Activated B cell treated with CpG ODN at 0.5 μM for 24 hours (primary cell): ENCODE data around the gene BCL7B. TPM values are rescaled to one million over a fixed set of nuclear protein-coding genes. Genes with fewer than 3 reads are reported as not detected.
"Not testable (repeated sequence)": the region's sequence is repeated elsewhere in the genome, so short reads cannot be mapped to it uniquely, and the experiment has no call there.

Experiments
- ATAC-seq: fragments of 200-7000 bp; cut with Tn5 transposase; one replicate; pipeline ENCODE4 v1.10.0; 2021; ENCODE audit warnings: low read depth, mild to moderate bottlenecking, moderate library complexity
- CTCF ChIA-PET: fragments of 350-600 bp; sonication (Branson Sonifier 250); formaldehyde crosslinking; loops from one replicate; lab custom pipeline; 2021; ENCODE audit warnings: antibody characterized with exemption; lab: Charles Lee
- POLR2A ChIA-PET: fragments of 350-600 bp; sonication (Branson Sonifier 250); formaldehyde crosslinking; loops from one replicate; lab custom pipeline; 2021; ENCODE audit warnings: antibody characterized with exemption; lab: Charles Lee
- DNase-seq: peaks from one replicate; pipeline ENCODE4 v3.0.0; 2022
- H3K27ac Mint-ChIP-seq: one replicate; pipeline ENCODE4 v1.8.0; 2020; ENCODE audit warnings: mixed read lengths
- H3K27me3 Mint-ChIP-seq: one replicate; pipeline ENCODE4 v1.8.0; 2021; ENCODE audit warnings: mixed read lengths
- H3K36me3 Mint-ChIP-seq: one replicate; pipeline ENCODE4 v1.8.0; 2021; ENCODE audit warnings: low read depth, mixed read lengths
- H3K4me1 Mint-ChIP-seq: one replicate; pipeline ENCODE4 v1.8.0; 2021; ENCODE audit warnings: mixed read lengths
- H3K4me3 Mint-ChIP-seq: one replicate; pipeline ENCODE4 v1.8.0; 2020; ENCODE audit warnings: mild to moderate bottlenecking, mixed read lengths
- H3K9me3 Mint-ChIP-seq: one replicate; pipeline ENCODE4 v1.8.0; 2020; ENCODE audit warnings: mixed read lengths
- intact Hi-C: fragments of 100-400 bp; cut with micrococcal nuclease; formaldehyde crosslinking; loops from one replicate; pipeline ENCODE4 v1.15.1; 2024
- total RNA-seq: library from RNA; stranded (reverse); gene quantifications from 2 replicates; pipeline ENCODE4 v1.2.3, GENCODE V29; 2022
- TF ChIP-seq, protein P1 (sequence below): fragments of 200-600 bp; IDR thresholded peaks from one replicate; pipeline ENCODE4 v1.8.0; 2022; ENCODE audit warnings: antibody characterized with exemption, mild to moderate bottlenecking

Gene BCL7B
- total RNA-seq, 1 donor from 2014 or later, result 62.6 TPM

DNA sequence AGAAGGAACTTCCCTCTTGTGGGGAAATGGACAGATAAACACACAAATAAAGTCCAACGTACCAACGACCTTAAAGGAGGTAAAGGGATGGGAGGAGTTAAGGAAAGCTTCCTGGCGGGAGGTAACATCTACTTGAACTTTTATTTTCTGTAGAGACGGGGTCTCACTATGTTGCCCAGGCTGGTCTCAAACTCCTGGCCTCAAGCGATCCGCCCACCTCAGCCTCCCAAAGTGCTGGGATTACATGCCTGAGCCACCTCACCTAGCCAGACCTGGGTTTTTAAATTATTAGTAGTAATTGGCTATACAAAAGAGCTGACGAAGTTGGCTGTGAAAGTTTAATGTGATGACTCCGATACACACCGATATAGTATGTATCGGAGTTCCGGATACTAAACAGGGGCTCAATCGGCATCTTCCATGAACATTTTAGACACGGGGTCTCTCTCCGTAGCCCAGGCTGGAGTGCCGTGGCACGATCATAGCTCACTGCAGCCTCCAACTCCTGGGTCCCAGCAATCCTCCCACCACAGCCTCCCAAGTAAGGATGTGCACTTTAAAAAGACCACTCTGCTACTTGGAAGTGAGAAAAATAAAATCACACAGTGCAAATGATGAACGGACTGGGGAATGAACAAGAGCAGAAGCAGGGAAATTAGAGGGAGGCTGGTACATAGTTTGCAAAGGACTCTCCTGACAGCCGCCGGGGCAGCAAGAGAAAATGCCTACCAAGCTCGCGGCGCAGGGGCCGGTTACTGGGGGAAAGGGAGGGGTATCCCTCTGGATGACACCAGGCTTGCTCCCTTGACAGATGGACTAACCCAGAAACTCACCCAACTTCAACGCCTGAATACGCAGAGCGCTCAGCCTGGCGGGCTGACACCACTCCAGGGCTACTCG is 1.0 kb downstream of the BCL7B start:
- POLR2A ChIA-PET, result interaction anchor here (0.6 to 5.8 kb wide), 9 partner anchors 10 to 544 kb away, joined by 3 to 59 read pairs (median 4); partner anchors contain the start of genes ABHD11, BAZ1B and TBL2
- Mint-ChIP-seq H3K4me3 (peak overlapping the region; percentile 90), H3K36me3 (peaks cover 30% of the 10 kb centered on the region), H3K27me3 (no peaks in the 10 kb centered on the region), H3K9me3 (no peaks in the 10 kb centered on the region), H3K4me1 (peaks cover 29% of the 10 kb centered on the region), H3K27ac (peak overlapping the region; percentile 85)
- CTCF ChIA-PET, result no interaction called here
- TF ChIP-seq, protein P1, sequence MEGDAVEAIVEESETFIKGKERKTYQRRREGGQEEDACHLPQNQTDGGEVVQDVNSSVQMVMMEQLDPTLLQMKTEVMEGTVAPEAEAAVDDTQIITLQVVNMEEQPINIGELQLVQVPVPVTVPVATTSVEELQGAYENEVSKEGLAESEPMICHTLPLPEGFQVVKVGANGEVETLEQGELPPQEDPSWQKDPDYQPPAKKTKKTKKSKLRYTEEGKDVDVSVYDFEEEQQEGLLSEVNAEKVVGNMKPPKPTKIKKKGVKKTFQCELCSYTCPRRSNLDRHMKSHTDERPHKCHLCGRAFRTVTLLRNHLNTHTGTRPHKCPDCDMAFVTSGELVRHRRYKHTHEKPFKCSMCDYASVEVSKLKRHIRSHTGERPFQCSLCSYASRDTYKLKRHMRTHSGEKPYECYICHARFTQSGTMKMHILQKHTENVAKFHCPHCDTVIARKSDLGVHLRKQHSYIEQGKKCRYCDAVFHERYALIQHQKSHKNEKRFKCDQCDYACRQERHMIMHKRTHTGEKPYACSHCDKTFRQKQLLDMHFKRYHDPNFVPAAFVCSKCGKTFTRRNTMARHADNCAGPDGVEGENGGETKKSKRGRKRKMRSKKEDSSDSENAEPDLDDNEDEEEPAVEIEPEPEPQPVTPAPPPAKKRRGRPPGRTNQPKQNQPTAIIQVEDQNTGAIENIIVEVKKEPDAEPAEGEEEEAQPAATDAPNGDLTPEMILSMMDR, result no peak
- ATAC-seq (no peak), DNase-seq (no peak)
- intact Hi-C loops, result loop anchor here (1.0 to 2.0 kb wide), 6 partner anchors 13 to 728 kb away; partner anchors contain the start of genes ABHD11, BAZ1B, NSUN5 and TBL2

DNA sequence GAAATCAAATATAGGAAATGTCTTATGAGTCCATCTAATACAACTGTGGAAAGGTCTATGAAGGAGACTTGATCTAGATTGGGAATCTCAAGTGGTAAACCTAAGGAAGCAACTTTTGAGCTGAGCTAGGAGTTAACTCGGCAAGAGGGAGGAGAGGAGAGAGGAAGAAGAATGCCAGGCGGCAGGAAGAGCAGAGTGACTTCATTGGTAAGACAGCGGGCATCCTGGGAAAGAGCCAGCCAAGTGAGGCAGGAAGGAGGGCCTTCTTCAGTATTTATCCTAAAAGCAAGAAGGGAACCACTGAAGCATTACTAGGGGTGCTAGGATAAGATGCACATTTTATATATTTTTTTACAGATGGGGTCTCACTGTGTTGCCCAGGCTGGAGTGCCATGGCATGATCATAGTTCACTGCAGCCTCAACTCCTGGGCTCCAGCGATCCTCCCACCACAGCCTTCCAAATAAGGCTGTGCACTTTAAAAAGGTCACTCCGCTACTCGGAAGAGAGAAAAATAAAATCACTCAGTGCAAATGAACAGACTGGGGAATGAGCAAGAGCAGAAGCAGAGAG is 2.0 kb downstream of the BCL7B start:
- CTCF ChIA-PET, result no interaction called here
- Mint-ChIP-seq H3K4me1 (peaks cover 29% of the 10 kb centered on the region), H3K36me3 (peaks cover 37% of the 10 kb centered on the region), H3K9me3 (no peaks in the 10 kb centered on the region), H3K4me3 (peak overlapping the region; percentile 90), H3K27me3 (no peaks in the 10 kb centered on the region), H3K27ac (peak overlapping the region; percentile 39)
- TF ChIP-seq, protein P1, result no peak
- intact Hi-C loops, result no loop called here
- POLR2A ChIA-PET, result interaction anchor here (0.6 to 3.5 kb wide), 4 partner anchors 9 to 36 kb away, joined by 3 to 29 read pairs (median 3); partner anchors contain the start of gene BAZ1B
- no peak for ATAC-seq
- DNase-seq, result no peak

DNA sequence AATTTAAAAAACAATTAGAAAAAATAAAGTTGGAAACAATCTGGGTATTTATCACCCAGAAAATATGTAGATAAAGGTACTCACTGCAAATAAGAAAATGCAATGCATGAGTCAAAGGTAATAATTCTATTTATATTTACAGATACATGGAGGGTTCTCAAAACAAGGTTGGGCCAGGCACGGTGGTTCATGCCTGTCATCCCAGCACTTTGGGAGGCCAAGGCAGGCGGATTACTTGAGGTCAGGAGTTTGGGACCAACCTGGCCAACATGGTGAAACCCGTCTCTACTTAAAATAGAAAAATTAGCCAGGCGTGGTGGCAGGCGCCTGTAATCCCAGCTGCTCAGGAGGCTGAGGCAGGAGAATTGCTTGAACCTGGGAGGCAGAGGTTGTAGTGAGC is 7.4 kb downstream of the BCL7B start:
- H3K27ac Mint-ChIP-seq, intact Hi-C loops, H3K27me3 Mint-ChIP-seq, DNase-seq, H3K4me3 Mint-ChIP-seq, H3K9me3 Mint-ChIP-seq, CTCF ChIA-PET, POLR2A ChIA-PET, ATAC-seq, H3K4me1 Mint-ChIP-seq: not testable (repeated sequence)
- peaks cover 63% of the 10 kb centered on the region for H3K36me3 Mint-ChIP-seq

DNA sequence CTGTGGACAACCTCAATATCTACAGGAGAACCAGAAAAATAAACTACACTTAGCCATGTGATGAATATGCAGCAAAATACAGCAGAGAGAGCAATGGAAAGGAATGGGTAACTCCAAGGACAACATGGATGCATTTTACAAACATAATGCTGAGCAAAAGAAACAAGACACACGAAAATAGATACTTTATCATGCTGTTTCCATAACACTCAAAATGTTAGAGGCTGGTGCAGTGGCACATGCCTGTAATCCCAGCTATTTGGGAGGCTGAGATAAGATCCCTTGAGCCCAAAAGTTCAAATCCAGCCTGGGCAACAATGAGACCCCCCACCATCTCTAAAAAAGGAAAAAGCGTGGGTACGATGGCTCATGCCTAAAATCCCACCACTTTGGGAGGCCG is 8.3 kb downstream of the BCL7B start:
- TF ChIP-seq, protein P1, result no peak
- H3K27ac Mint-ChIP-seq, result no peak overlapping the region
- CTCF ChIA-PET, result no interaction called here
- intact Hi-C loops, result no loop called here
- H3K4me3 Mint-ChIP-seq, result no peak overlapping the region
- peaks cover 6% of the 10 kb centered on the region for H3K4me1 Mint-ChIP-seq
- no peaks in the 10 kb centered on the region for H3K9me3 Mint-ChIP-seq
- no peaks in the 10 kb centered on the region for H3K27me3 Mint-ChIP-seq
- POLR2A ChIA-PET, result no interaction called here
- H3K36me3 Mint-ChIP-seq, result peaks cover 58% of the 10 kb centered on the region
- no peak for DNase-seq
- no peak for ATAC-seq

DNA sequence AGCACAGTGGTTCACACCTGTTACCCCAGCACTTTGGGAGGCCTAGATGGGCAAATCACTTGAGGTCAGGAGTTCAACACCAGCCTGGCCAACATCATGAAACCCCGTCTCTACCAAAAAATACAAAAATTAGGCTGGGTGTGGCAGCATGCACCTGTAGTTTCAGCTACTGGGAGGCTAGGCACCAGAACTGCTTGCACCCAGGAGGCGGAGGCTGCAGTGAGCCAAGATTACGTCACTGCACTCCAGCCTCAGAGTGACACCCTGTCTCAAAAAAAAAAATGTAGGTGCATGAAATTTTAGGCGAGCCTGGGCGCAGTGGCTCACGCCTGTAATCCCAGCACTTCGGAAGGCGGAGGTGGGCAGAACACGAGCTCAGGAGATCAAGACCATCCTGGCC is 9.6 kb downstream of the BCL7B start:
- CTCF ChIA-PET, result interaction anchor here (1.4 kb wide), 1 partner anchor 29 kb away, joined by 3 read pairs; no protein-coding TSS in a partner anchor
- no peak for ATAC-seq
- intact Hi-C loops, result no loop called here
- Mint-ChIP-seq H3K4me3 (no peak overlapping the region), H3K9me3 (no peaks in the 10 kb centered on the region), H3K27ac (no peak overlapping the region), H3K4me1 (peaks cover 3% of the 10 kb centered on the region), H3K36me3 (peaks cover 64% of the 10 kb centered on the region), H3K27me3 (no peaks in the 10 kb centered on the region)
- POLR2A ChIA-PET, result interaction anchor here (0.6 kb wide), 1 partner anchor 662 kb away, joined by 6 read pairs; the partner anchor contains the start of gene LAT2
- DNase-seq, result no peak
- TF ChIP-seq, protein P1, result no peak
